Activated naive CD4-positive, alpha-beta T cell treated with anti-CD3 and anti-CD28 coated beads, Interleukin-2, amount 50 U/mL, for 24 hours (primary cell): ENCODE data around the gene SIRT4.
A peak's percentile ranks its signal among the peaks of the same experiment; 100 is the strongest.

ENCODE experiments used
- H3K27ac Mint-ChIP-seq: one replicate; pipeline ENCODE4 v1.8.0; 2021; ENCODE audit warnings: mild to moderate bottlenecking, mixed read lengths
- H3K27me3 Mint-ChIP-seq: one replicate; pipeline ENCODE4 v1.8.0; 2021; ENCODE audit warnings: mixed read lengths
- H3K36me3 Mint-ChIP-seq: one replicate; pipeline ENCODE4 v1.8.0; 2021; ENCODE audit warnings: mixed read lengths
- H3K4me1 Mint-ChIP-seq: one replicate; pipeline ENCODE4 v1.8.0; 2021; ENCODE audit warnings: mixed read lengths
- H3K4me3 Mint-ChIP-seq: one replicate; pipeline ENCODE4 v1.8.0; 2021; ENCODE audit warnings: mild to moderate bottlenecking, mixed read lengths
- H3K9me3 Mint-ChIP-seq: one replicate; pipeline ENCODE4 v1.8.0; 2021; ENCODE audit warnings: mixed read lengths

SIRT4 gene

DNA sequence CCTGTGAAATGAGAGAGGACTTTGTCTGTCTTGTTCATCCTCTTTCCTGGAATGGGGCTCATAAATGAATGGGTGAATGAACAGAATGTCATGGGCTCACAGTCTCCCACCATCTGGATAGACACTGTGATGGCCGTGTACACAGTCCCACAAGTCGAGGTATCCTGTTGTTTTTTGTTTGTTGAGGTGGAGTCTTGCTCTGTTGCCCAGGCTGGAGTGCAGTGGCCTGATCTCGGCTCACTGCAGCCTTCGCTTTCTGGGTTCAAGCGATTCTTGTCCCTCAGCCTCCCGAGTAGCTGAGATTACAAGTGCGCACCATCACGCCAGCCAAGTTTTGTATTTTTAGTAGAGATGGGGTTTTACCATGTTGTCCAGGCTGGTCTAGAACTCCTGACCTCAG lies 41.6 kb downstream of the SIRT4 start:
- Mint-ChIP-seq H3K27me3 (no peaks in the 10 kb centered on the region), H3K4me1 (no peaks in the 10 kb centered on the region), H3K36me3 (no peaks in the 10 kb centered on the region), H3K27ac (no peak overlapping the region), H3K9me3 (no peaks in the 10 kb centered on the region), H3K4me3 (no peak overlapping the region)

- Mint-ChIP-seq H3K36me3 (no peaks in the 10 kb centered on the region), H3K27me3 (no peaks in the 10 kb centered on the region), H3K9me3 (no peaks in the 10 kb centered on the region), H3K4me1 (no peaks in the 10 kb centered on the region), H3K27ac (peak overlapping the region; percentile 37), H3K4me3 (no peak overlapping the region)
These were observed 43.9 kb downstream of the SIRT4 start for GRCh38 chr12:120346031-120346430.

- Mint-ChIP-seq H3K4me1 (no peaks in the 10 kb centered on the region), H3K9me3 (no peaks in the 10 kb centered on the region), H3K4me3 (no peak overlapping the region), H3K27me3 (no peaks in the 10 kb centered on the region), H3K27ac (no peak overlapping the region), H3K36me3 (no peaks in the 10 kb centered on the region)
These were observed 44.6 kb downstream of the SIRT4 start for GRCh38 chr12:120346681-120347080.

- no peaks in the 10 kb centered on the region for H3K4me1 Mint-ChIP-seq
- no peak overlapping the region for H3K27ac Mint-ChIP-seq
- H3K4me3 Mint-ChIP-seq: no peak overlapping the region
- H3K36me3 Mint-ChIP-seq: no peaks in the 10 kb centered on the region
- no peaks in the 10 kb centered on the region for H3K9me3 Mint-ChIP-seq
- no peaks in the 10 kb centered on the region for H3K27me3 Mint-ChIP-seq
These were observed 45.6 kb downstream of the SIRT4 start for GRCh38 chr12:120347766-120348165.

DNA sequence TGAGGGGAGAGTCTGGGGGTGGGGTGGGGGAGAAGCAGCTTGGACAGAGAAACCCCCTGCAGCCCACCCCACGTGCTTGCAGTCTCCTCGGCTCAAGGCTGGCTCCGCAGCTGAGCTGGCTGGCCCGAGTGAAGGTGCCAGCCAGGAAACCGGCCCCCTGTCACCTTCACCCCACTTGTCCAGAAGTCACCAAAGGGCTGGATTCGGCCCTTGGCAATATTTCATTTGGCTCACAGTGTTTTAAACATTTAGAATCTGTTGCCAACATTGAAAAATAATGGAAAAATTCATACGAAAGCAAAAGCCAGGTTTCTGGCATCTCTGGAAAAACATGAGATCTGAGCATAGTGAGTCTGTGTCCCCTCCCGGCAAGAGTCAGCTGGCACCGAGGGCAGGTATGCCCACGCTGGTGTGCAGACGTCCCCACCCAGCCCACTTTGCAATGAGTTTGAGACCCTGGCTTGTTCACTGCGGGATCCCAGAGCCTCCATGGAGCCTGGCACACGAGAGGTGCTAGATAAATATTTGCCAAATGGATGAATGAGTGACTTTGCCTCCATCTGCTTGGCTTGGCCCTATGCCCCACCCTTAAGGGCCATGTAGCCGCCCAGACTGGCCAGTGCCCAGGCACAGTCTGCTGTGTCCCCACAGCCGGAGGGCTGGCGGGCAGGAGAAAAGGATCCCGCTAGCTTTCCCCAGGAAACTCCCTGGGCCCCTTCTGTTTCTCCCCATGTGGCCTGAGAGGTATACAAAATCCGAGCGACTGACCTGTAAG lies 48.6 kb downstream of the SIRT4 start:
- no peaks in the 10 kb centered on the region for H3K4me1 Mint-ChIP-seq
- H3K9me3 Mint-ChIP-seq: no peaks in the 10 kb centered on the region
- H3K27ac Mint-ChIP-seq: no peak overlapping the region
- H3K4me3 Mint-ChIP-seq: no peak overlapping the region
- no peaks in the 10 kb centered on the region for H3K27me3 Mint-ChIP-seq
- no peaks in the 10 kb centered on the region for H3K36me3 Mint-ChIP-seq

- no peaks in the 10 kb centered on the region for H3K36me3 Mint-ChIP-seq
- H3K4me1 Mint-ChIP-seq: no peaks in the 10 kb centered on the region
- H3K27me3 Mint-ChIP-seq: no peaks in the 10 kb centered on the region
- H3K9me3 Mint-ChIP-seq: no peaks in the 10 kb centered on the region
- H3K27ac Mint-ChIP-seq: no peak overlapping the region
- no peak overlapping the region for H3K4me3 Mint-ChIP-seq
These were observed 50.0 kb downstream of the SIRT4 start for GRCh38 chr12:120352117-120352516.

GRCh38 chr12:120353136-120353535 lies 51.0 kb downstream of the SIRT4 start:
- Mint-ChIP-seq H3K4me3 (no peak overlapping the region), H3K27me3 (peaks cover 5% of the 10 kb centered on the region), H3K27ac (no peak overlapping the region), H3K9me3 (no peaks in the 10 kb centered on the region), H3K36me3 (no peaks in the 10 kb centered on the region), H3K4me1 (no peaks in the 10 kb centered on the region)

GRCh38 chr12:120353556-120354317 lies 51.6 kb downstream of the SIRT4 start:
- H3K4me3 Mint-ChIP-seq: no peak overlapping the region
- H3K4me1 Mint-ChIP-seq: no peaks in the 10 kb centered on the region
- H3K27me3 Mint-ChIP-seq: peaks cover 7% of the 10 kb centered on the region
- H3K36me3 Mint-ChIP-seq: no peaks in the 10 kb centered on the region
- no peak overlapping the region for H3K27ac Mint-ChIP-seq
- H3K9me3 Mint-ChIP-seq: no peaks in the 10 kb centered on the region

GRCh38 chr12:120356567-120357030 lies 54.5 kb downstream of the SIRT4 start:
- H3K4me3 Mint-ChIP-seq: no peak overlapping the region
- H3K4me1 Mint-ChIP-seq: no peaks in the 10 kb centered on the region
- no peaks in the 10 kb centered on the region for H3K9me3 Mint-ChIP-seq
- peaks cover 20% of the 10 kb centered on the region for H3K27me3 Mint-ChIP-seq
- no peaks in the 10 kb centered on the region for H3K36me3 Mint-ChIP-seq
- H3K27ac Mint-ChIP-seq: no peak overlapping the region

DNA sequence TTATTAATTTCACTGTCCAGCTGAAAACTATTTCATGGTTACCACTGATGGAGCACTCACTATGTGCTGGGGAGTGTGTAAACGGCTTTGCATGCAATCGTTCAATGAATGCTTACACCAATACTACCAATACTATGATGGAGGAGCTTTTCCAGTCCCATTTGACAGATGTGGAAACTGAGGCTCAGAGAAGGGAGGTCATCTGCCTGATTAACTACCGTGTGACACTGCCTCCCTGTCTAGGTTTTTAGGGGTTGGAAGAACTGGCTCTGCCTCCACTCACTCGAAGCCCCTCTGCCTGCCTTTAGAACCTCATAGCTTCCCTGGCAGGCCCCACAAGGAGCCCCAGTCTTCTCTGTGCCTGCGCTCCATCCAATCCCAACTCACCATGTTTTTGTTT lies 55.0 kb downstream of the SIRT4 start:
- Mint-ChIP-seq H3K27me3 (peaks cover 21% of the 10 kb centered on the region), H3K9me3 (no peaks in the 10 kb centered on the region), H3K4me1 (peaks cover 1% of the 10 kb centered on the region), H3K27ac (no peak overlapping the region), H3K4me3 (no peak overlapping the region), H3K36me3 (no peaks in the 10 kb centered on the region)

GRCh38 chr12:120358412-120359100 lies 56.4 kb downstream of the SIRT4 start:
- Mint-ChIP-seq H3K27ac (no peak overlapping the region), H3K4me3 (no peak overlapping the region), H3K36me3 (no peaks in the 10 kb centered on the region), H3K27me3 (peaks cover 31% of the 10 kb centered on the region), H3K4me1 (peaks cover 4% of the 10 kb centered on the region), H3K9me3 (no peaks in the 10 kb centered on the region)

- H3K4me3 Mint-ChIP-seq: no peak overlapping the region
- no peaks in the 10 kb centered on the region for H3K36me3 Mint-ChIP-seq
- H3K27ac Mint-ChIP-seq: no peak overlapping the region
- H3K27me3 Mint-ChIP-seq: peaks cover 35% of the 10 kb centered on the region
- peaks cover 4% of the 10 kb centered on the region for H3K4me1 Mint-ChIP-seq
- H3K9me3 Mint-ChIP-seq: no peaks in the 10 kb centered on the region
These were observed 57.0 kb downstream of the SIRT4 start for GRCh38 chr12:120359128-120359527.

- Mint-ChIP-seq H3K36me3 (no peaks in the 10 kb centered on the region), H3K27ac (no peak overlapping the region), H3K9me3 (no peaks in the 10 kb centered on the region), H3K4me1 (peaks cover 4% of the 10 kb centered on the region), H3K27me3 (peaks cover 46% of the 10 kb centered on the region), H3K4me3 (no peak overlapping the region)
These were observed 59.5 kb downstream of the SIRT4 start for GRCh38 chr12:120361506-120362208.
